ENCODE results near the gene ZNF512B.
A peak's percentile ranks its signal among the peaks of the same experiment; 100 is the strongest.
"Not testable (repeated sequence)": the region's sequence is repeated elsewhere in the genome, so short reads cannot be mapped to it uniquely, and the experiment has no call there.

ZNF512B gene

DNA sequence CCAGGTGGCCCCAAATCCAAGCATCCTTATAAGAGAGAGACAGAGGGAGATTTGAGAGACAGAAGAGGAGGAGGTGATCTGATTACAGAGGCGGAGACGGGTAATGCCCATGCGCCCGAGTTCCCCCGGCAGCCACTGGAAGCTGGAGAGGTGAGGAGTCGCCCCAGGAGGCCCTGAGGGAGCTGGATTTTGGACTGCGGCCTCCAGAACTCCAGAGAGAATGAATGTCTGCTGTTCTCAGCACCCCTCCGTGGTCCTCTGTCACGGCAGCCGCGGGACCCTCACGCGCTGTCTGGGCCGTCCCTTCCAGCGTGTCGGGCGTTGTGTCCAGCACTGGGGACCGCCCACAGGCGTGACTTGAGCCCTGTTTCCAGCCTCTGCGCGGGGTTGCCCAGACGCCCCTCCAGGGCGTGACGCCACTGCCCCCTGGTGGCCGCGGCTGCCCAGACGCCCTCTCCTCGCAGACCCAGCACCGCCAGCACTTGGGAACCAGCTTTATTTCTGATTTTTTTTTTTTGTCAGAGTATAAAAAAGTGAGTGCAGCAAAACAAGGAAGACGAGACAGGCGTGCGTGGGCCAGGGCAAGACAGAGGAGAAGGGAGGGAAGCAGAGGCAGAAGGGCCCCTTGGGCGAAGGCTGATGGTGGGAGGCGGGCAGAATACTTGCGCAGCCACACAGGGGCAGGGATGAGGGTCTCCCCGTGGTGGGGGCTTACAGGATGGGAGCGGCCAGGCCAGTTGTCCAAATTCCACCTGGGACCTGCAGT lies 4.1 kb upstream of the ZNF512B start (continued):
- TF ChIP-seq KLF10 (tag by site-specific recombination; IDR thresholded peaks at IDR 0.05) (peak; percentile 80), ZNF354C (tag by site-specific recombination; IDR thresholded peaks at IDR 0.05; ENCODE audit: borderline replicate concordance, low read depth) (no peak), BCL11A (tag by site-specific recombination; IDR thresholded peaks at IDR 0.05; ENCODE audit: low read depth) (0 out of 2 replicates have a peak, but pooled peaks have one; percentile 14), ZNF211 (tag by site-specific recombination; IDR thresholded peaks at IDR 0.05; ENCODE audit: low read depth) (no peak), SCRT1 (tag by site-specific recombination; IDR thresholded peaks at IDR 0.05; ENCODE audit: borderline replicate concordance) (no peak), KLF16 (tag by site-specific recombination; IDR thresholded peaks at IDR 0.05) (peak; percentile 96), ZNF600 (tag by site-specific recombination; IDR thresholded peaks at IDR 0.05) (peak; percentile 71; the same call in 1 of the 2 replicates), ZNF596 (tag by site-specific recombination; IDR thresholded peaks at IDR 0.05) (0 out of 2 replicates have a peak, but pooled peaks have one; percentile 28), WT1 (tag by site-specific recombination; IDR thresholded peaks at IDR 0.05) (peak; percentile 20; the same call in 1 of the 2 replicates), ZBTB21 (tag by site-specific recombination; IDR thresholded peaks at IDR 0.05) (0 out of 2 replicates have a peak, but pooled peaks have one; percentile 25)

- ChIA-PET POLR2A (interaction anchor here (0.5 to 0.6 kb wide), 2 partner anchors 34 to 435 kb away, joined by 3 read pairs; no protein-coding TSS in a partner anchor), CTCF (interaction anchor here (0.6 to 3.5 kb wide), 16 partner anchors 15 to 435 kb away, joined by 3 to 16 read pairs (median 4); partner anchors contain the start of genes PTK6 and TPD52L2)
- TF ChIP-seq ZNF121 (tag by site-specific recombination; IDR thresholded peaks at IDR 0.05) (peak; percentile 99), ZSCAN4 (tag by site-specific recombination; IDR thresholded peaks at IDR 0.05) (peak; percentile 42; the same call in 1 of the 2 replicates), ZNF175 (tag by site-specific recombination; IDR thresholded peaks at IDR 0.05) (0 out of 2 replicates have a peak, but pooled peaks have one; percentile 39), AEBP2 (tag by site-specific recombination; IDR thresholded peaks at IDR 0.05; ENCODE audit: borderline replicate concordance) (no peak)
Measured at GRCh38 chr20:63973160-63973479, 3.4 kb upstream of the ZNF512B start.

DNA sequence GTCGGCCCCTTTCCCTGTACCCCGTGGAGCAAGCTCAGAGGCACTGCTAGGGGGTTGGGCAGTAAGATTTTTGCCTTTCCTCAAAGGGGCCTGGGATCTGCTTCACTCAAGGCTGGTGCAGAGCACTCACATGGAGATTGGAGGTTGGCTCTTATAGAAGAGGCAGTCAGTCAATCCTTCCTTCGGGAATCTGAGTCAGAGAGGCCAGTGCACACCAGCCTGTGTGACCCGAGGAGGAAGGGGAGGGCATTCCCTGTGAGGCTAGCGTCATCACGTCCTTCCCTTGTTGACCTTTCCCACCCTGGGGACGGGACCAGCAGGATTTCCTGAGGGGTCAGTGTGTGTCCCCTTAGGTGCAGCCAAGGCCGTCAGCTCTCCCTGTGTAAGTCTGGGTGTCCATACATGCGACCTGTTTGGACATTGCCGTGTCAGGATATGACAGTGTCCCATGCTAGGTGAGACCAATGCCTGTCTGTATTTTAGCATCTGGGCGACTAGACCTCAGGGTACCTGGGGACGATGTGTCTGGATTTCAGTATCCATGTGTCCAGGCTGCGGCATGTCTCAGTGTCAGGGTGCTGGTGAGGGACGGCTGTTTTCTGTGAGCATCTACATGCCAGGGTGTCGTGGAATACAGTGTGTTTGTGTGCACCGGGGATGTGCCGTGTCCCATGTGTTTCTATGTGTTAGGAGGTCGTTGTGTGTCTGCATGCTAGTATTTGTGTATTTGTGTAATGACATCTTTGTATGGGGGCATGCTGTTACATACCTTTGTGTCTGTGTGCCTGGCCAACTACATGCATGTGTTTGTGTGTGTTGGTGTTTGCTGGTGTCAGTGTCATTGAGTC lies 2.8 kb upstream of the ZNF512B start:
- CTCF ChIA-PET, result interaction anchor here (0.6 to 3.5 kb wide), 6 partner anchors 63 to 789 kb away, joined by 3 to 16 read pairs (median 4); partner anchors contain the start of gene PTK6
- Histone ChIP-seq H3K4me1 (ENCODE audit: control insufficient read depth, insufficient read depth, low read length) (no peaks in the 10 kb centered on the region), H3K27ac (ENCODE audit: extremely low read depth, low read depth, low read length) (no peak overlapping the region), H3K4me3 (ENCODE audit: low read depth, low read length) (no peak overlapping the region), H3K36me3 (ENCODE audit: control insufficient read depth in 2 of 2, insufficient read depth in 1 of 2, low read length in 2 of 2) (peaks cover 0 to 10% of the 10 kb centered on the region in 2 experiments; a peak in 1 of 3 replicates), H3K9me3 (ENCODE audit: control insufficient read depth, insufficient read depth, low read depth, low read length) (no peaks in the 10 kb centered on the region)
- no peak for TF ChIP-seq ZNF623 (tag by site-specific recombination; IDR thresholded peaks at IDR 0.05)
- TF ChIP-seq ZNF791 (tag by site-specific recombination; IDR thresholded peaks at IDR 0.05), result peak; percentile 44; the same call in 1 of the 2 replicates
- POLR2A ChIA-PET, result no interaction called here

More at GRCh38 chr20:63973160-63973479, 3.4 kb upstream of the ZNF512B start:
- Histone ChIP-seq H3K4me1 (ENCODE audit: control insufficient read depth, insufficient read depth, low read length) (no peaks in the 10 kb centered on the region), H3K27ac (ENCODE audit: extremely low read depth, low read depth, low read length) (no peak overlapping the region), H3K4me3 (ENCODE audit: low read depth, low read length) (no peak overlapping the region), H3K36me3 (ENCODE audit: control insufficient read depth in 2 of 2, insufficient read depth in 1 of 2, low read length in 2 of 2) (peaks cover 0 to 5% of the 10 kb centered on the region in 2 experiments; a peak in 1 of 3 replicates), H3K9me3 (ENCODE audit: control insufficient read depth, insufficient read depth, low read depth, low read length) (no peaks in the 10 kb centered on the region)

DNA sequence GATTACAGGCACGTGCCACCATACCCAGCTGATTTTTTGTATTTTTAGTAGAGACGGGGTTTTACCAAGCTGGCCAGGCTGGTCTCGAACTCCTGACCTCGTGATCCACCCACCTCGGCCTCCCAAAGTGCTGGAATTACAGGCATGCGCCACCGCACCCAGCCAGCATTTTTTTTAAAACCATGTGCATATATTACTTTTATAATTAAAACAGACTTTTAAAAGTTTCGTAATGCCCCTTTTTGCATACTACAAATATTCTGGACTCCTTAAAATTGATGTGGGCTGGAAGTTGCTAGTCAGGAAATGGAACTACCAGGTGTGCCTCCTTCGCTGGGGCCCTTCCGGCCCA lies 2.2 kb upstream of the ZNF512B start:
- H3K9me3 ChIP-seq (ENCODE audit: control insufficient read depth, insufficient read depth, low read depth, low read length); H3K27ac ChIP-seq (ENCODE audit: extremely low read depth, low read depth, low read length); H3K4me1 ChIP-seq (ENCODE audit: control insufficient read depth, insufficient read depth, low read length); H3K4me3 ChIP-seq (ENCODE audit: low read depth, low read length): not testable (repeated sequence)
- ChIA-PET CTCF (interaction anchor here (0.6 to 0.7 kb wide), 3 partner anchors 263 to 789 kb away, joined by 3 to 5 read pairs (median 3); no protein-coding TSS in a partner anchor), POLR2A (interaction anchor here (0.6 kb wide), 1 partner anchor 107 kb away, joined by 8 read pairs; the partner anchor contains the start of gene TPD52L2)
- H3K36me3 ChIP-seq (ENCODE audit: control insufficient read depth in 2 of 2, insufficient read depth in 1 of 2, low read length in 2 of 2), result peaks cover 0 to 16% of the 10 kb centered on the region in 2 experiments; a peak in 1 of 3 replicates

Data from HEK293 (cell line).